LNCaP clone FGC (cell line): ENCODE data around the gene TLR9.
"Not testable (repeated sequence)": the region's sequence is repeated elsewhere in the genome, so short reads cannot be mapped to it uniquely, and the experiment has no call there.

Experiments used
- DNase-seq: peaks from one replicate; pipeline ENCODE4 v3.0.0-alpha.2; 2011; ENCODE audit warnings: low read depth
- H3K4me3 ChIP-seq: 2 replicates; pipeline ENCODE4 v1.5.1; 2011; ENCODE audit warnings: mild to moderate bottlenecking, low read depth, low read length, control low read depth
- TF ChIP-seq, protein P1 (sequence below): IDR thresholded peaks from 2 replicates; pipeline ENCODE4 v1.5.1; 2012; ENCODE audit warnings: mild to moderate bottlenecking; ENCODE audit not compliant: control insufficient read depth, insufficient read depth; ENCODE audit errors: extremely low read depth

Gene TLR9

DNA sequence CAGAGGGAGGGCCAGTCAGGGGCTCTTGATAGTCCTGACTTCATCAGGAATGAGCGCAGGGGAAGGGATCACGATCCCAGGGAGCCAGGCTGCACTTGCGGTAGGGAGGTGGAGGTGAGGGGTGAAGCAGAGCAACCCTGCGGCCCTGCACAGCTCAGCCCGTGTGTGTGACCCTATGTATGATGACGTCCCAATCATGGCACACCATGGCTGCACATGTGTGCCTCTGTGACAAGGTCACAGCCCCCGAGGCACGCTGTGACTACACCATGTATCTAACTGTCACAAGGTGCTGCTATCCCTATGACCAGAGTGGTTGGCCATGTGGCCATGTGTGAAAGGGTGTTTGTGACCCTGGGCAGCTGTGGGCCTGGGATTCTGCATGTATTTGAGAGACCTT lies 40.8 kb downstream of the TLR9 start:
- no peak overlapping the region for H3K4me3 ChIP-seq
- DNase-seq: no peak
- TF ChIP-seq, protein P1, sequence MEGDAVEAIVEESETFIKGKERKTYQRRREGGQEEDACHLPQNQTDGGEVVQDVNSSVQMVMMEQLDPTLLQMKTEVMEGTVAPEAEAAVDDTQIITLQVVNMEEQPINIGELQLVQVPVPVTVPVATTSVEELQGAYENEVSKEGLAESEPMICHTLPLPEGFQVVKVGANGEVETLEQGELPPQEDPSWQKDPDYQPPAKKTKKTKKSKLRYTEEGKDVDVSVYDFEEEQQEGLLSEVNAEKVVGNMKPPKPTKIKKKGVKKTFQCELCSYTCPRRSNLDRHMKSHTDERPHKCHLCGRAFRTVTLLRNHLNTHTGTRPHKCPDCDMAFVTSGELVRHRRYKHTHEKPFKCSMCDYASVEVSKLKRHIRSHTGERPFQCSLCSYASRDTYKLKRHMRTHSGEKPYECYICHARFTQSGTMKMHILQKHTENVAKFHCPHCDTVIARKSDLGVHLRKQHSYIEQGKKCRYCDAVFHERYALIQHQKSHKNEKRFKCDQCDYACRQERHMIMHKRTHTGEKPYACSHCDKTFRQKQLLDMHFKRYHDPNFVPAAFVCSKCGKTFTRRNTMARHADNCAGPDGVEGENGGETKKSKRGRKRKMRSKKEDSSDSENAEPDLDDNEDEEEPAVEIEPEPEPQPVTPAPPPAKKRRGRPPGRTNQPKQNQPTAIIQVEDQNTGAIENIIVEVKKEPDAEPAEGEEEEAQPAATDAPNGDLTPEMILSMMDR: no peak

DNA sequence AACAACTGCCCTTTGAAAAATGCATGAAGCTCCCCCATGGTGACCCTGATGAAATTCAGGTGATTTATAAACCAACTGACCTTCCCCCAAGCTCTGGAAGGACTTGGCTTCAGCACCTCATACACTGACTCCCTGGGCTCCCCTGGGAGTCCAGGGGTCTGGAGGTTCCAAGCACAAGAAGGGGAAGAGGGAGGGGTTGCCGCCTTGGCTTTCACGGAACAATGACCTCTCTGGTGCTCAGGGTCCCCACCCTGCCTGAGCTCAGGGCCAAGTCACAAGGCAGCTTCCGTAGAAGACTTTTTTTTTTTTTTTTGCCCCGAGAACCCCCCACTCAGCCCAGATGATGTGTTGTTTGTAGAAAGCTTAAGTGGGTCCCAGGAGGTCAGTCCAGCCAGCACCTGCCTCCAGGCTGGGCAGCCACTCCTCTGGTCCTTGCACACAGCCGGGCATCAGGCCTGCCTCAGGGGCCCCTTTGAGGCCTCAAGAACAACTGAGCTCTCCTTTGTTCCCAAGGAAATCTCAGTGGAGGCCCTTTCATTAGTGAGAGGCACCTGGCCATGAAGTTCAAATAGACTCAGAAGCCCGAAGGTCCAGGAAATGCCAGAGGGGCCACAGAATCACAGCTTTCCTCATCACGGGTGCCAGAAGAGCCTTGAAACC lies 41.5 kb downstream of the TLR9 start:
- no peak for DNase-seq
- TF ChIP-seq, protein P1: no peak
- no peak overlapping the region for H3K4me3 ChIP-seq

DNA sequence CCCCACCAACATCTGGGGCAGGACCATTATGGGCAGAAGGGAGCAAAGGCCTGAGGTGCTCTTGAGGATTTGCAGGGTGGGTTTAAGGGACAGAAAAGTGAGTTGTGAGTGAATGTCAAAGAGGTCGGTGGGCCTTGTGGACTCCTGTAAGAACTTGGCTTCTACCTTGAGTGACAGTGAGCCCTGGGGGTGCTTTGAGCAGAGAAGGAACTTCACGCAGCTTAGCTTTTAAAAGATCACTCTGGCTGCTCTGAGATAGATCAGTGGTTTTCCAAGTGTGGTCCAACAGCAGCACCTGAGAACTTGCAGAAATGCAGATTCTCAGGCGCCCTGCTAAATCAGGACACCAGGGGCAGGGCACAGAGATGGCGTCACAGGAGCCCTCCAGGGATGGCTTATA lies 42.8 kb downstream of the TLR9 start:
- TF ChIP-seq, protein P1: no peak
- DNase-seq: no peak
- no peak overlapping the region for H3K4me3 ChIP-seq

DNA sequence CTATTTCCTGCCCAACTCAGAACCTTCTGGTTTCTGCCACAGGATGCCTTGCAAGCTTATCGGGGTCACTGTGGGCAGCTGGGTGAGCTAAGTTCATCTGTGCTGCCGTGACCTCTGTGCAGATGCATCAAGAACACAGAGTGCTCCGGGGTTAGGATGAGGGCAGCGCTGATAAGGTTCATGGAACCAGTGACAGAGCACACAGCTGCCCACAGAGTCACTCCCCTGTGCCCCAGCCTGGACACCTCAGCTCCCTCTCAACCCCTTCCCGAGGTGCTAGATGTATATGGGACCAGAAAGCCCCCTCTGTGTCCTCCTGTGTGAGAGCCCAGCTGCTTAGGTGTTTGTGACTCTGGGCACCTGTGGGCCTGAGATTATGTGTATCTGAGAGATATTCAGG lies 43.2 kb downstream of the TLR9 start:
- TF ChIP-seq, protein P1: no peak
- no peak overlapping the region for H3K4me3 ChIP-seq
- DNase-seq: no peak

DNA sequence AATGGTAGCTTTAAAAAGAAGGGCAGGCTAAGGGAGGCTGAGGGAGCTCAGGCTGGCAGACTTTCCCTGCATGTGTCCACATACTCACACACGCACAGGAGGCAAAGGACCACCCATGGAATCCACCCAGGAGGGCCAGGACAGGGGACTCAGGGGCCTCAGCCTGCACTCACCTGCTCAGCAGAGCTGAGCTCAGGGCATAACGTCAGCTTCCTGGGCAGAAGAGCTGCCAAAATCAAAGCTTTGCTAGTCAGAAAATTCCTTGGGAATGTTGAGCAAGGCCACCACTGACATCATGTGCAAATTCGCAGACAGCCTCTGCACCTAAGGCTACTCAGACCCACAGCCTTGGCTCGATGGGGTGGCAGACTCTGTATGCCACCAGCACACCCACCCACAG lies 43.9 kb downstream of the TLR9 start:
- no peak overlapping the region for H3K4me3 ChIP-seq
- TF ChIP-seq, protein P1: no peak
- DNase-seq: no peak

DNA sequence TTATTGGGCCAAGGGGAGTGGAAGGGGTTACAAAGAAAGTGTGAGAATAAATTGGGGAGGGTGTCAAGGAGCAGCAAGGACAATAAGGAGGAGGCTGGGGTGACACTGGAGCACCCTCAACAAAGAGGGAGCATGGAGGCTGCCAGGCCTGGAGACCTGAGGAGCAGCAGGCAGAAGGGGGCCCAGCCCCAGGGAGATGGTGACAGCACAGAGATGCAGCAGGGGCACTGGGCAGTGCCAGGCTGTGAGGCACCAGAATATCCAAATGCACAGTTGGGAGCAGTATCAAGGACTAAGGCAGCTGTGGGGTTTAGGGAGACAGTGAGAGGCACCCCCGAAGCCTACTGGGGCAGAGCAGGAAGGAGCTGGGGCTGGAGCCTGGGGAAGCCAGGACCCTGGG lies 46.9 kb downstream of the TLR9 start:
- DNase-seq: no peak
- TF ChIP-seq, protein P1: no peak
- H3K4me3 ChIP-seq: no peak overlapping the region

DNA sequence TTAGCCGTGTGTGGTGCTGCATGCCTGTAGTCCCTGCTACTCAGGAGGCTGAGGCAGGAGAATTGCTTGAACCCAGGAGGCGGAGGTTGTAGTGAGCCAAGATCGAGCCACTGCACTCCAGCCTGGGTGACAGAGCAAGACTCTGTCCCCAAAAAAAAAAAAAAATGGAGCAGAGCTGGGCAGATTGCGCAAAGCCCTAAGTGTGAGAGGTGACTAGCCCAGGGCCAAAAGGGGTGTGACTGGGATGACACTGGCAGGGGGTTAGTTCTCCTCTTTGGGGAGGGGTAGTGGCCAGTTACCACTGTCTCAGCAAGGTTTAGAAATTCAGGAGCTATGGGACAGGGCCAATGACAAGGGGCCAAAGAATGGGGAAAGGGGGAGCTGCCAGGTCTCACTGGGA lies 47.3 kb downstream of the TLR9 start:
- not testable (repeated sequence) for H3K4me3 ChIP-seq, DNase-seq
